Measurements from ENCODE around the gene FAM240A.

The FAM240A gene

GRCh38 chr3:46612324-46612723, at the start of gene FAM240A:
TSS of gene FAM240A (plus strand) at chr3:46612525. CDS start at chr3:46612684, 159 bp downstream.
- H3K27me3 ChIP-seq (ENCODE audit: control insufficient read depth in 1 of 2, insufficient read depth in 2 of 2, low read length in 2 of 2), result no peaks in the 10 kb centered on the region
- H3K4me1 ChIP-seq (ENCODE audit: insufficient read depth, low read length), result no peaks in the 10 kb centered on the region
- no peaks in the 10 kb centered on the region for H3K9me3 ChIP-seq (ENCODE audit: low read length)
- no peak within 1 kb of the TSS for H3K4me3 ChIP-seq (ENCODE audit: low read depth in 1 of 2, low read length in 2 of 2)
- H3K36me3 ChIP-seq (ENCODE audit: insufficient read depth, low read length), result no peaks in the 10 kb centered on the region
- H3K9ac ChIP-seq (ENCODE audit: low read length), result no peak within 1 kb of the TSS
- H3K27ac ChIP-seq (ENCODE audit: low read depth, low read length), result no peak within 1 kb of the TSS

DNA sequence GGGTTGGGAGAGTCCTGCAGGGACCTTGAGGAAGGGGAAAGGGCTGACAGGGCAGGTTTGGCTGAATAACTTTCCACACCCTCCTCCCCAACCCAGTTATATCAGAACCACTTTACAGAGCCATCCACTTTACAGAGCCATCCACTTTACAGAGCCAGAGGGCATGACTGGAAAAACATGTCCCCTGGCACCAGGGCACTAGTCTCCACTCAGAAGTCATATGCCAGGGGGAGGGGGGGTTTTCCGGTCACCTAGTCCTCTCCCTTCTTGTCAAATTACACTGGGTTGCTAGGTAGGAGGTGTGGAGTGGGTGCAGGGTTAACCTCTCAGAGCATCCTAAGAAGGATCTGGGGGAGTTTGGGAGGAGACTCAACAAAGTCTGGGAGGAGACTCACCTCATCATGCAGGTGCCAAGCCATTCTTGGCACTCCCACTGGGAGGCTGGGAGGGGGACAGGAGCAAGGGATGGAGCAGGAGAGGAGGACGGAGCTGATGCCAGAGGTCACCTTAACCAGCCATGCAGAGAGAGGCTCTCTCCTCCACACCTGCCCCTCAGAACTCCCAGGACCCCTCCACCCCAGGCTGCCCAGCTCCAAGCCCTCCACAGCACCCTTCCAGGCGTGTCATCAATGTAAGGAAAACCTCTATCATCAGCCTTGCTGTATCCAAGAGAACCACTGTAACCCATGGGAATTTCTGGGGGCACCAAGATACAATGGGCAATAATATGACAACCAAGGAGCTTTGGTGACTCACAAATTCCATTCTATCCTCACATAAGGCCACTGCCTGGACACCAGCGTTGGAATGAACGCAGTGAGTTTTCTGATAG, 47.9 kb upstream of the FAM240A start:
- Histone ChIP-seq H3K9ac (ENCODE audit: low read length) (no peak overlapping the region), H3K9me3 (ENCODE audit: low read length) (no peaks in the 10 kb centered on the region), H3K4me1 (ENCODE audit: insufficient read depth, low read length) (no peaks in the 10 kb centered on the region), H3K27me3 (ENCODE audit: control insufficient read depth in 1 of 2, insufficient read depth in 2 of 2, low read length in 2 of 2) (no peaks in the 10 kb centered on the region), H3K4me3 (ENCODE audit: low read depth in 1 of 2, low read length in 2 of 2) (no peak overlapping the region), H3K27ac (ENCODE audit: low read depth, low read length) (no peak overlapping the region), H3K36me3 (ENCODE audit: insufficient read depth, low read length) (no peaks in the 10 kb centered on the region)

GRCh38 chr3:46565077-46565476, 47.2 kb upstream of the FAM240A start:
- H3K27me3 ChIP-seq (ENCODE audit: control insufficient read depth in 1 of 2, insufficient read depth in 2 of 2, low read length in 2 of 2), result no peaks in the 10 kb centered on the region
- H3K9ac ChIP-seq (ENCODE audit: low read length), result no peak overlapping the region
- H3K36me3 ChIP-seq (ENCODE audit: insufficient read depth, low read length), result no peaks in the 10 kb centered on the region
- no peak overlapping the region for H3K27ac ChIP-seq (ENCODE audit: low read depth, low read length)
- no peaks in the 10 kb centered on the region for H3K9me3 ChIP-seq (ENCODE audit: low read length)
- no peaks in the 10 kb centered on the region for H3K4me1 ChIP-seq (ENCODE audit: insufficient read depth, low read length)
- peak overlapping the region; percentile 81 to 86 for H3K4me3 ChIP-seq (ENCODE audit: low read depth in 1 of 2, low read length in 2 of 2)

- no peaks in the 10 kb centered on the region for H3K36me3 ChIP-seq (ENCODE audit: insufficient read depth, low read length)
- no peak overlapping the region for H3K27ac ChIP-seq (ENCODE audit: low read depth, low read length)
These were observed 46.7 kb upstream of the FAM240A start for GRCh38 chr3:46565607-46566039.

GRCh38 chr3:46566040-46566641, 46.2 kb upstream of the FAM240A start, which contains the start of gene LRRC2:
TSS of gene LRRC2 (minus strand) at chr3:46566302. CDS start at chr3:46551591, 14,711 bp downstream.
- Histone ChIP-seq H3K27me3 (ENCODE audit: control insufficient read depth in 1 of 2, insufficient read depth in 2 of 2, low read length in 2 of 2) (no peaks in the 10 kb centered on the region), H3K4me3 (ENCODE audit: low read depth in 1 of 2, low read length in 2 of 2) (peak within 1 kb of the TSS; percentile 81 to 86), H3K4me1 (ENCODE audit: insufficient read depth, low read length) (no peaks in the 10 kb centered on the region), H3K9ac (ENCODE audit: low read length) (peak within 1 kb of the TSS; percentile 74), H3K27ac (ENCODE audit: low read depth, low read length) (no peak within 1 kb of the TSS), H3K9me3 (ENCODE audit: low read length) (no peaks in the 10 kb centered on the region), H3K36me3 (ENCODE audit: insufficient read depth, low read length) (no peaks in the 10 kb centered on the region)

More at GRCh38 chr3:46565607-46566039, 46.7 kb upstream of the FAM240A start:
- no peaks in the 10 kb centered on the region for H3K27me3 ChIP-seq (ENCODE audit: control insufficient read depth in 1 of 2, insufficient read depth in 2 of 2, low read length in 2 of 2)
- H3K4me1 ChIP-seq (ENCODE audit: insufficient read depth, low read length), result no peaks in the 10 kb centered on the region
- no peaks in the 10 kb centered on the region for H3K9me3 ChIP-seq (ENCODE audit: low read length)
- H3K9ac ChIP-seq (ENCODE audit: low read length), result peak overlapping the region; percentile 74
- H3K4me3 ChIP-seq (ENCODE audit: low read depth in 1 of 2, low read length in 2 of 2), result peak overlapping the region; percentile 81 to 86

DNA sequence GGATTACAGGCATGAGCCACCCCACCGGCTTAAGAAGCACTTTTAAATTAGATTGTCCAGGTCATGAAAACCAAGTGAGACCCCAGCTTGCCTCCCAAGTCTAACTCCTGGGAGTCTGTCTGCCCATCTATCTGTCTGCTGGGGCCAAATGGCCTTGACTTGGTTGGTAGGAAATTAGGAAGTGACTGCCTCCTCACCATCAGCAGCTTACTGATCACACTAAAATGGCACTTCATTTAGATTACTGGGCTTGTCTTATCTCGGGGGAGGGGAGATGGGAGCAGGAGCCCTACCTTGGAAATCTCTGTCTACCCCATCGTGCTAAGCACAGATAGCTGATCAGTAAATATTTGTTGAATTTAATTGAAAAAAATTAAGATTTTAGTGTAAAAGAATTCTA, 40.6 kb upstream of the FAM240A start:
- H3K4me3 ChIP-seq (ENCODE audit: low read depth in 1 of 2, low read length in 2 of 2), result no peak overlapping the region
- H3K4me1 ChIP-seq (ENCODE audit: insufficient read depth, low read length), result no peaks in the 10 kb centered on the region
- H3K27me3 ChIP-seq (ENCODE audit: control insufficient read depth in 1 of 2, insufficient read depth in 2 of 2, low read length in 2 of 2), result peaks cover 9 to 20% of the 10 kb centered on the region in 2 donors
- no peaks in the 10 kb centered on the region for H3K9me3 ChIP-seq (ENCODE audit: low read length)
- H3K27ac ChIP-seq (ENCODE audit: low read depth, low read length), result no peak overlapping the region
- no peaks in the 10 kb centered on the region for H3K36me3 ChIP-seq (ENCODE audit: insufficient read depth, low read length)
- no peak overlapping the region for H3K9ac ChIP-seq (ENCODE audit: low read length)

- Histone ChIP-seq H3K4me3 (ENCODE audit: low read depth in 1 of 2, low read length in 2 of 2) (no peak overlapping the region), H3K4me1 (ENCODE audit: insufficient read depth, low read length) (no peaks in the 10 kb centered on the region), H3K9ac (ENCODE audit: low read length) (no peak overlapping the region), H3K27me3 (ENCODE audit: control insufficient read depth in 1 of 2, insufficient read depth in 2 of 2, low read length in 2 of 2) (peaks cover 9 to 25% of the 10 kb centered on the region in 2 donors), H3K36me3 (ENCODE audit: insufficient read depth, low read length) (no peaks in the 10 kb centered on the region), H3K9me3 (ENCODE audit: low read length) (no peaks in the 10 kb centered on the region), H3K27ac (ENCODE audit: low read depth, low read length) (no peak overlapping the region)
These were observed 38.6 kb upstream of the FAM240A start for GRCh38 chr3:46573701-46574100.

DNA sequence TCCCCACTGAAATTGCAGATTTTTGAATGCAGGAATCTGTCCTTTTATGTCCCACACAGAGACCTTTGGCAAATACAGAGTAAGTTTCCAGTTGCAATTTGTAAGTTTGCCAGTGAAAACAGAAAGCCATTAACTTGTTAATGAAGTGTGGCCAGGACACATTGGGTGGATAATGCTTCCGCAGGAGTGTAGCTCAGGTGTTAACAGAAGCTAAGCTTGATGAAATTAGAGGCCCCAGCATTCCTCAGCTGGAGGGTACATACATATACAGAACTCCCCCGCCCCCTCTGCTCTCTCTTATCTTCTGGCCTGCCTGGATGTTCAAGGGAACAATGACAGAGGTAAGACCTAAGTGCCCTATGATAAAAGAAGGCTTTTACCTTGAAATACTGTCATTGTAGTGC, 38.1 kb upstream of the FAM240A start:
- no peaks in the 10 kb centered on the region for H3K36me3 ChIP-seq (ENCODE audit: insufficient read depth, low read length)
- H3K27ac ChIP-seq (ENCODE audit: low read depth, low read length), result no peak overlapping the region

DNA sequence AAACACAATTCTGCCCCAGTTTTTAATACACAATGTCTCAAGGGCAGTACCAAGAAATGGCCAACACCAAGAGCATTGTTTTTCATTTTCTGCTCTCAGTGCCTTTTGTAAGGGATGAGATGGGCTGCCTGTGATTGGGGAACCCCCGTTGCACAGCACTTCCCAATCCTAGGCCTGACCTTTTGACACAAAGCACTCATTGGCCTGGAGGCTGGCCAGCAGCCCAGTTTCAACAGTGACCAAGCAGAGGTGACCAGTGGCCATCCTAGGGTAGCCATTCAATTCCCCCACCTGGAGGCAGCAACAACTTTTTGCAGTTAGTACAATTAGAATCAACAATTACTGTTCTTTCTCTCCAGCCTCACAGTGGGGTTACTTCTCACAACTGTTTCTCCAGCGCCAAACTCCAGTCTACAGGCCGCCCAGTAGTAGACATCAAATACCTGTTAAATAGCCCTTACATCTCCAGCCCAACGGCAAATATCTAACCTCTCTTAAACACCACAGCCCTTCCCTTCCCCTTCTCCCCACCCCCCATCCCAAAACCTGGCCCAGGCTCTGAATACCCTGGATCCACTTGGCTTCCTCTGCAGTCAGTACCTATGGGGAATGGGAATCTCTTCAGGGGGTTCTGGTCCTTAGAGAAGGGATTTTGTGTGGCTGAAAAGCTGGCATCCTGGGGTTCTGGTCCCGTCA, 37.3 kb upstream of the FAM240A start:
- no peak overlapping the region for H3K4me3 ChIP-seq (ENCODE audit: low read depth in 1 of 2, low read length in 2 of 2)
- H3K36me3 ChIP-seq (ENCODE audit: insufficient read depth, low read length), result no peaks in the 10 kb centered on the region
- H3K9me3 ChIP-seq (ENCODE audit: low read length), result no peaks in the 10 kb centered on the region
- H3K4me1 ChIP-seq (ENCODE audit: insufficient read depth, low read length), result no peaks in the 10 kb centered on the region
- H3K27ac ChIP-seq (ENCODE audit: low read depth, low read length), result no peak overlapping the region
- H3K9ac ChIP-seq (ENCODE audit: low read length), result no peak overlapping the region
- H3K27me3 ChIP-seq (ENCODE audit: control insufficient read depth in 1 of 2, insufficient read depth in 2 of 2, low read length in 2 of 2), result peaks cover 9 to 25% of the 10 kb centered on the region in 2 donors

More for the DNA sequence above, 38.1 kb upstream of the FAM240A start:
- Histone ChIP-seq H3K9ac (ENCODE audit: low read length) (no peak overlapping the region), H3K4me1 (ENCODE audit: insufficient read depth, low read length) (no peaks in the 10 kb centered on the region), H3K27me3 (ENCODE audit: control insufficient read depth in 1 of 2, insufficient read depth in 2 of 2, low read length in 2 of 2) (peaks cover 9 to 25% of the 10 kb centered on the region in 2 donors), H3K9me3 (ENCODE audit: low read length) (no peaks in the 10 kb centered on the region), H3K4me3 (ENCODE audit: low read depth in 1 of 2, low read length in 2 of 2) (no peak overlapping the region)

DNA sequence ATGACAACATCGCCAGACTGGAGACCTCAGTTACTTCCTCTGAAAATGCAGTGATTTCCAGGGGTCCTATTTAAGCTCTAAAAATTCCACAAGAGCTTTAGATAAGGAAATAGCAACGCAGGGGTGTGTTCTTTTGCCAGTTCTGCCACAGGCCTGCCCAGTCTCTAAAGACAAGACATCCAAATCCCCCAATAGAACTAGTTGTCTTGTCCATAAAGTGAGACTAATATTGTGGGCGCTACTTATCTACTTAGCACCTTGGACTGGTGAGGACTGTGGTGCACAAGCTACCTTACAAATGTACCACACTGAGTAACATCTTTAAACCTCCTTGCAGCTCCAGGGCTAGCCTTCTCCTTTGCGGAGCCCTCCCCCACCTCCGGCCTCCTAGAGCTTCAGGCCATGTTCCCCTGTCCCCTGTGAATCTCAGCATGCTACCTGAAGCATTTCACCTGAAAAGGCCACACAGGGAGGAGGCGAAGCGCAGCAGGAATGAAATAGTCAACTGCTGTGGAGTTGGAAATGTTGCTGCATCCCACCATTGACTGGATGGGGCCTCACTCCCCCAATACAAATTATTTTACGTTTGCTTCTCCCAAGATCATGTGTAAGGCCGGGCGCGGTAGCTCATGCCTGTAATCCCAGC, 36.6 kb upstream of the FAM240A start:
- Histone ChIP-seq H3K4me1 (ENCODE audit: insufficient read depth, low read length) (no peaks in the 10 kb centered on the region), H3K27ac (ENCODE audit: low read depth, low read length) (no peak overlapping the region), H3K4me3 (ENCODE audit: low read depth in 1 of 2, low read length in 2 of 2) (no peak overlapping the region), H3K9me3 (ENCODE audit: low read length) (no peaks in the 10 kb centered on the region), H3K27me3 (ENCODE audit: control insufficient read depth in 1 of 2, insufficient read depth in 2 of 2, low read length in 2 of 2) (peaks cover 9 to 25% of the 10 kb centered on the region in 2 donors), H3K9ac (ENCODE audit: low read length) (no peak overlapping the region), H3K36me3 (ENCODE audit: insufficient read depth, low read length) (no peaks in the 10 kb centered on the region)

- H3K4me3 ChIP-seq (ENCODE audit: low read depth in 1 of 2, low read length in 2 of 2), result no peak overlapping the region
- peaks cover 9 to 25% of the 10 kb centered on the region in 2 donors for H3K27me3 ChIP-seq (ENCODE audit: control insufficient read depth in 1 of 2, insufficient read depth in 2 of 2, low read length in 2 of 2)
- no peaks in the 10 kb centered on the region for H3K9me3 ChIP-seq (ENCODE audit: low read length)
- no peaks in the 10 kb centered on the region for H3K36me3 ChIP-seq (ENCODE audit: insufficient read depth, low read length)
- no peaks in the 10 kb centered on the region for H3K4me1 ChIP-seq (ENCODE audit: insufficient read depth, low read length)
- H3K9ac ChIP-seq (ENCODE audit: low read length), result no peak overlapping the region
- H3K27ac ChIP-seq (ENCODE audit: low read depth, low read length), result no peak overlapping the region
These were observed 35.9 kb upstream of the FAM240A start for GRCh38 chr3:46576386-46576785.

All from muscle layer of colon (tissue), 2 donors.